GM10248 (cell line): ENCODE data around the gene PDGFRB.

Experiments used
- CTCF ChIA-PET: fragments of 300-600 bp; sonication (Branson Sonifier 250); formaldehyde crosslinking; extraction: SDS; loops from one replicate; lab custom pipeline; 2021; ENCODE audit warnings: antibody characterized with exemption; lab: Yijun Ruan, JAX
- POLR2A ChIA-PET: fragments of 350-650 bp; sonication (Branson Sonifier 250); formaldehyde crosslinking; extraction: SDS; loops from one replicate; lab custom pipeline; 2020; ENCODE audit warnings: antibody characterized with exemption; lab: Yijun Ruan, JAX
- DNase-seq: peaks from one replicate; pipeline ENCODE4 v3.0.0; 2012; ENCODE audit errors: extremely low spot score
- CTCF ChIP-seq: IDR thresholded peaks from 2 replicates; pipeline ENCODE4 v1.5.1; 2012; ENCODE audit warnings: mild to moderate bottlenecking, low read depth; ENCODE audit errors: extremely low read depth, missing control alignments, control extremely low read depth

The PDGFRB gene

GRCh38 chr5:150109921-150110320 lies 45.7 kb downstream of the PDGFRB start:
- DNase-seq = no peak
- no peak for TF ChIP-seq CTCF
- ChIA-PET CTCF (interaction anchor here (0.8 to 2.1 kb wide), 4 partner anchors 9 to 109 kb away, joined by 3 to 7 read pairs (median 4); no protein-coding TSS in a partner anchor), POLR2A (no interaction called here)

- peak; percentile 18 for DNase-seq
- TF ChIP-seq CTCF = no peak
- CTCF ChIA-PET = interaction anchor here (0.8 to 2.1 kb wide), 5 partner anchors 9 to 110 kb away, joined by 3 to 7 read pairs (median 4); no protein-coding TSS in a partner anchor
- POLR2A ChIA-PET = interaction anchor here (0.6 kb wide), 1 partner anchor 10 kb away, joined by 3 read pairs; no protein-coding TSS in a partner anchor
Observed at GRCh38 chr5:150108711-150109514, 46.7 kb downstream of the PDGFRB start.

- POLR2A ChIA-PET = interaction anchor here (0.6 kb wide), 1 partner anchor 9 kb away, joined by 3 read pairs; no protein-coding TSS in a partner anchor
- TF ChIP-seq CTCF = no peak
- CTCF ChIA-PET = interaction anchor here (0.9 to 2.1 kb wide), 4 partner anchors 11 to 111 kb away, joined by 3 to 7 read pairs (median 4); no protein-coding TSS in a partner anchor
- peak; percentile 6 for DNase-seq
Observed at GRCh38 chr5:150107909-150108447, 47.7 kb downstream of the PDGFRB start.

- no peak for TF ChIP-seq CTCF
- ChIA-PET POLR2A (no interaction called here), CTCF (interaction anchor here (1.2 to 1.9 kb wide), 4 partner anchors 11 to 59 kb away, joined by 3 to 6 read pairs (median 3); no protein-coding TSS in a partner anchor)
- DNase-seq = peak; percentile 10
Observed at GRCh38 chr5:150106674-150107426, 48.8 kb downstream of the PDGFRB start.

- CTCF ChIA-PET = interaction anchor here (1.3 to 1.9 kb wide), 3 partner anchors 12 to 58 kb away, joined by 3 to 6 read pairs (median 3); no protein-coding TSS in a partner anchor
Observed at GRCh38 chr5:150105928-150106615, 49.6 kb downstream of the PDGFRB start.

More at GRCh38 chr5:150105928-150106615, 49.6 kb downstream of the PDGFRB start:
- peak; percentile 8 for DNase-seq
- POLR2A ChIA-PET = no interaction called here
- TF ChIP-seq CTCF = no peak
